ENCODE measurements around the gene CCDC110. TPM values are rescaled to one million over a fixed set of nuclear protein-coding genes. Genes with fewer than 3 reads are reported as not detected.

Gene CCDC110
- total and polyA plus RNA-seq, 2 of the 4 experiments (the other 2 are of a cell fraction) = 0.46 to 0.90 TPM

GRCh38 chr4:185504098-185505047, 32.8 kb upstream of the CCDC110 start (continued):
- TF ChIP-seq CTCF (conservative IDR thresholded peaks at IDR 0.05; ENCODE audit: low read depth, low read length) = 0 out of 2 replicates have a peak, but pooled peaks have one; percentile 1
- TF ChIP-seq CHD1 (IDR thresholded peaks at IDR 0.05; ENCODE audit: low read depth, low read length) = no peak

- Histone ChIP-seq H3K4ac (ENCODE audit: low read depth, low read length) (no peak overlapping the region), H3K23ac (ENCODE audit: low read depth, low read length) (no peak overlapping the region), H3K9me3 (ENCODE audit: control insufficient read depth, insufficient read depth, low read length) (peaks cover 2% of the 10 kb centered on the region), H4K8ac (ENCODE audit: low read depth in 2 of 2, low read length in 2 of 2) (no peak overlapping the region), H3K27ac (ENCODE audit: insufficient read depth, low read length) (no peak overlapping the region), H2BK15ac (ENCODE audit: low read depth, low read length) (no peak overlapping the region), H4K20me1 (ENCODE audit: insufficient read depth, low read length) (no peaks in the 10 kb centered on the region), H3K4me1 (ENCODE audit: control insufficient read depth, insufficient read depth, low read length) (peaks cover 3% of the 10 kb centered on the region; the same call in 1 of the 2 replicates), H3K56ac (ENCODE audit: extremely low read depth, insufficient read depth, low read length) (no peak overlapping the region), H3K9ac (ENCODE audit: low read depth, low read length) (no peak overlapping the region), H2AK5ac (ENCODE audit: low read depth, low read length) (no peak overlapping the region), H2AFZ (replicated peaks; ENCODE audit: low read length, poor library complexity) (no peak overlapping the region), H4K5ac (ENCODE audit: low read depth, low read length) (no peak overlapping the region), H3K27me3 (ENCODE audit: control insufficient read depth, insufficient read depth, low read length) (no peaks in the 10 kb centered on the region), H2BK20ac (ENCODE audit: low read depth, low read length) (no peak overlapping the region), H3K4me3 (ENCODE audit: insufficient read depth, low read depth, low read length) (no peak overlapping the region), H3K14ac (replicated peaks; ENCODE audit: low read depth, low read length) (no peak overlapping the region), H4K91ac (ENCODE audit: insufficient read depth, low read depth, low read length) (no peak overlapping the region), H3K79me1 (ENCODE audit: low read depth in 1 of 2, low read length in 2 of 2) (no peaks in the 10 kb centered on the region), H3K9me1 (ENCODE audit: insufficient read depth, low read length) (peaks cover 3% of the 10 kb centered on the region; the same call in 1 of the 2 replicates), H3K36me3 (ENCODE audit: control insufficient read depth, insufficient read depth, low read length) (no peaks in the 10 kb centered on the region), H3K18ac (ENCODE audit: low read depth, low read length) (no peak overlapping the region), H2AK9ac (replicated peaks; ENCODE audit: low read depth, low read length, poor library complexity) (no peak overlapping the region), H2BK5ac (ENCODE audit: low read depth, low read length, poor library complexity, severe bottlenecking) (no peak overlapping the region), H2BK120ac (ENCODE audit: low read depth, low read length) (no peak overlapping the region), H3K4me2 (ENCODE audit: low read depth, low read length) (no peak overlapping the region)
- no peak for DNase-seq
- CTCF ChIA-PET = no interaction called here
- TF ChIP-seq RAD21 (IDR thresholded peaks at IDR 0.05; ENCODE audit: low read length) = no peak
- TF ChIP-seq NFE2L2 (IDR thresholded peaks at IDR 0.05; ENCODE audit: low read depth, low read length) = no peak
- no peak for TF ChIP-seq CEBPB (IDR thresholded peaks at IDR 0.05; ENCODE audit: low read depth, low read length)
- no peak for TF ChIP-seq CHD1 (IDR thresholded peaks at IDR 0.05; ENCODE audit: low read depth, low read length)
- TF ChIP-seq POLR2A (IDR thresholded peaks at IDR 0.05; ENCODE audit: low read depth, low read length) = no peak
- TF ChIP-seq RFX5 (IDR thresholded peaks at IDR 0.05; ENCODE audit: low read depth, low read length) = no peak
- TF ChIP-seq USF2 (IDR thresholded peaks at IDR 0.05; ENCODE audit: low read depth, low read length) = no peak
- TF ChIP-seq MAZ (IDR thresholded peaks at IDR 0.05; ENCODE audit: borderline replicate concordance, low read depth, low read length) = no peak
- no peak for TF ChIP-seq MAFK (IDR thresholded peaks at IDR 0.05; ENCODE audit: low read depth, low read length)
- ATAC-seq (ENCODE audit: low read depth) = no peak
- dilution Hi-C loops (cut with HindIII; ENCODE audit: low sequenced_read_pairs, unreplicated experiment) (no loop called here), intact Hi-C loops (cut with micrococcal nuclease) (no loop called here), in situ Hi-C loops (cut with MboI; ENCODE audit: low sequenced_read_pairs) (no loop called here)
- POLR2A ChIA-PET (ENCODE audit: unreplicated experiment) = no interaction called here
- WGBS, 2 experiments (ENCODE audit: extremely low coverage in 2 of 2, insufficient read length in 1 of 2) = 67% methylated on average over 3 of the region's 11 CpGs; no CpG with 5 or more reads in 1 of the 2 experiments
- no TSS peak for BruUV-seq (replicated peaks)
These were observed 30.9 kb upstream of the CCDC110 start for GRCh38 chr4:185502386-185502785.
